Right atrium auricular region (tissue), 2 donors: ENCODE measurements around the gene KRTAP5-5. TPM values are rescaled to one million over a fixed set of nuclear protein-coding genes. Genes with fewer than 3 reads are reported as not detected.

Experiments
- DNase-seq: peaks from one replicate; pipeline ENCODE4 v3.0.0-alpha.2; 2019; ENCODE audit warnings: low spot score
- H3K27ac ChIP-seq, 2 donors: fragments of 200-600 bp; sonication (generic); 1 replicate in 1 of 2; 2 replicates in 1 of 2; pipeline ENCODE4 v1.5.1; 2016 to 2019
- H3K27me3 ChIP-seq, 2 donors: fragments of 200-600 bp; sonication (generic); one replicate each; pipeline versions ENCODE4 v1.5.1 to v1.6.0; 2017 to 2019
- H3K36me3 ChIP-seq: fragments of 200-600 bp; sonication (generic); one replicate; pipeline ENCODE4 v1.5.1; 2016
- H3K4me1 ChIP-seq, 2 donors: fragments of 200-600 bp; sonication (generic); one replicate each; pipeline versions ENCODE4 v1.5.1 to v1.6.0; 2017 to 2019
- H3K4me3 ChIP-seq, 2 donors: fragments of 200-600 bp; sonication (generic); 1 replicate in 1 of 2; 2 replicates in 1 of 2; pipeline ENCODE4 v1.5.1; 2017 to 2019; ENCODE audit warnings: mild to moderate bottlenecking in 1 of 2, moderate library complexity in 1 of 2
- H3K9me3 ChIP-seq, 2 donors: fragments of 200-600 bp; sonication (generic); one replicate each; pipeline ENCODE4 v1.5.1; 2019
- CTCF ChIP-seq, 2 donors: fragments of 200-600 bp; sonication (generic); IDR thresholded peaks; one replicate each; pipeline ENCODE4 v1.5.1; 2019; ENCODE audit warnings: antibody characterized with exemption in 2 of 2
- total RNA-seq, 2 donors: library from RNA; depleted of rRNA; stranded (reverse); fragments of >200 nt; gene quantifications; one replicate each; pipeline ENCODE4 v1.1.0, GENCODE V29; 2016

KRTAP5-5 gene
- total RNA-seq, 2 donors from 2014 or later: not detected

DNA sequence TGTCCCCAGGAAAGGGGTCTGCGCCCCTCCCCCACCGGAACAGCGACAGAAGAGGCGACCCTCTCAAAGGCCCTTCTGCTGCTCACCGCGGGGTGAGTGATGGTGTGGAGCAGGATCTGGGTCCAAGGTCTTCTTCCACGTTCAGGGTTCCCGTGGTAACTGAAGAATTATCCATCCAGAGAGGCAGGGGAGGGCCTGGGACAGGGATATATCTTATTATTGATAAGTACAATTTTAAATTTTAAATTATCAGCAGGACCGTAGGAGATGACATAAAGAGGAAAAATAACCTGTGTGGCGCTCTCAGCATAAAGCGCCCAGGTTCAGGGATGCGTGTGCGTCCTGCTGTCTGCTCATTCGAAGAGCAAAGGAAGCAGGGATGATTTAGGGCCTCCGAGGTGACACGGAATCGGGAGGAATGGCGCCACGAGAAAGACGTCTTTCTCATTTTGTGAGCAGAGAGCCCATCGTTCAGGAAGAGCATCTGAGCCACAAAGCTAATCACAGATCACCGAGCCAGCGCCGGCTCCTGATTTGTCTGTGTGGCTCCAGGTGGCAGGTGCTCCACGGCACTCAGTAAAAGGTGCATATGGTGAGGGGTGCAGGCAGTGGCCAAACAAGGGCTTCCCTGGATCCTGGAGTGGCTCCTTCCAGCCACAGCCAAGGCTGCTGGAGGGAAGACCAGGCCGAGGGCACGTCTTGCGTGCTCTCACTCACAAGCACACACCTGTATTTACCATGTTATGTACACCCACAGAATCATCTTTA is 19.3 kb downstream of the KRTAP5-5 start:
- no peak for TF ChIP-seq CTCF (IDR thresholded peaks at IDR 0.05)
- H3K9me3 ChIP-seq: no peaks in the 10 kb centered on the region
- DNase-seq: no peak
- no peaks in the 10 kb centered on the region for H3K27me3 ChIP-seq
- H3K36me3 ChIP-seq: no peaks in the 10 kb centered on the region
- H3K4me1 ChIP-seq: no peaks in the 10 kb centered on the region
- no peak overlapping the region for H3K4me3 ChIP-seq
- no peak overlapping the region for H3K27ac ChIP-seq

DNA sequence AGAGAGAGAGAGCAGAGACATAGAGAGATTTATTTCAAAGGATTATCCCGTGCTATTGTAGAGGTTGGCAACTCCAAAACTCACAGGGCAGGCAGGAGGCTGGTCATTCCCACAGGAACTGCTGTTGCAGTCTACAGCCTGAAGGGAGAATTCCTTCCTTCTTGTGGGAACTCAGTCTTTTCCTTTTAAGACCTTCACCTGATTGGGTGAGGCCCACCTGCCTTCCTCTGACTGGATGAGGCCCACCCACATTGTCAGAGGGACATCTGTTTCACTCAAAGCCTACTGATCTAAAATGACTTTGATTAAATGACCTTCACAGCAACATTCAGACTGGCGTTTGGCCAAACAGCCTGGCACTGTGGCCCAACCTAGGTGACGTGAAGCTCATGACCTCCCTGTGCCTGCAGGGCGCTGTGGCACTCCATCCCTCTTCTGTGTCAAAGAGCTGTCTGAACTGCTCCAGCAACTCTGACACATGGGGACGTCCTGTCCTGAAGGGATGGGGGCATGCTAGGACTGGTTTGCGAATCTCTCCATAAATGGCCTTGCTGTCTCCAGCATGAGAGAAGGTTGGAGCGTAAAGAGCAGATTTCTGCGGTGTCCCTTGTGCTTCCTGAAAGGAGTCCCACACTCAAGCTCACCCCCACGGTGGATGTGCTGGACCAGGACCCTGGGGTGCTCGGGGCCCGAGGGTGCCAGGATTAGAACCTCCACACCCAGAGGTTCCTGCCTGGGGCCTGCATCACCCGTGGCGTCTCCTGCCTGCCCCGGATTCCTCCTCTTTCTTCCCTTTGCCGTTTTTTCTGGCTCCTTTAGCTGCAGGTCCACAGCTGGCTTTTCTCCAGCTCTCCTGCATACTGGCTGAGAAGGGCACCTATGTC is 20.7 kb downstream of the KRTAP5-5 start:
- H3K4me1 ChIP-seq: no peaks in the 10 kb centered on the region
- H3K36me3 ChIP-seq: no peaks in the 10 kb centered on the region
- no peak for TF ChIP-seq CTCF (IDR thresholded peaks at IDR 0.05)
- no peak overlapping the region for H3K4me3 ChIP-seq
- no peaks in the 10 kb centered on the region for H3K9me3 ChIP-seq
- no peak for DNase-seq
- no peaks in the 10 kb centered on the region for H3K27me3 ChIP-seq
- no peak overlapping the region for H3K27ac ChIP-seq

DNA sequence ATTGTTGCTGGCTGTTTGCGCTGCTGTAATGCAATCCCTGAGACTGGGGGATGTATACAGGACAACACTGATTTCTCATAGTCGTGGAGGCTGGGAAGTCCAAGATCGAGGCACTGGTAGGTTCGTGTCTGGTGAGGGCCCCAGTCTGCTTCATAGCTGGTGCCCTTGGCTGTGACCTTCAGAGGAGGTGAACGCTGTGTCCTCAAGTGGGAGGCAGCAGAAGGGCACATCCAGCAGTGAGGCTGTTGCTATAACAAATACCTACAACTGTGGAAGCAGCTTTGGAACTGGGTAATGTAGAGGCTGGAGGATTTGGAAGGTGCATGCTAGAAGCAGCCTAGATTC is 21.3 kb downstream of the KRTAP5-5 start:
- no peak for TF ChIP-seq CTCF (IDR thresholded peaks at IDR 0.05)
- H3K4me3 ChIP-seq: no peak overlapping the region
- no peaks in the 10 kb centered on the region for H3K9me3 ChIP-seq
- no peak overlapping the region for H3K27ac ChIP-seq
- no peaks in the 10 kb centered on the region for H3K4me1 ChIP-seq
- DNase-seq: no peak
- H3K36me3 ChIP-seq: no peaks in the 10 kb centered on the region
- H3K27me3 ChIP-seq: no peaks in the 10 kb centered on the region

DNA sequence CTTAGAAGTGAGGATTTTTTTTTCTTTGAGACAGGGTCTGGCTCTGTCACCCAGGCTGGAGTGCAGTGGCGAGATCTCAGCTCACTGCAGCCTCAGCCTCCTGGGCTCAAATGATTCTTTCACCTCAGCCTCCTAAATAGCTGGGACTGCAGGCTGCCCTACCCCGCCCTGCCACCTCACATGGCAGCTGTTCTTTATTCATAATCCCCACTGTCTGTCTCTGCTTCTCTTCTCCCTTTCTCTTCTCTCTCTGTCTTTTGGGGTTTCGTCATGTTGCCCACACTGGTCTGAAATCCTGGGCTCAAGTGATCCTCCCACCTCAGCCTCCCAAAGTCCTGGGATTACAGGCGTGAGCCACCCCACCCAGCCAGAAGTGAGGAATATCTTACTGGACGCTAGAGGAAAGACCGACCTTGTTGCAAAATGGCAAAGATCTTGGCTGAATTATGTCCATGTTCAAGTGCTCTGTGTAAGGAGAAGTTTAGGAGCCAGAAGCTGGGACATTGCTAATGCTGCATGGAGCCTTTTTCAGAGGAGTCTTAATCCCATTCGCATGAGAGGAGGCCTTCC is 21.9 kb downstream of the KRTAP5-5 start:
- H3K4me1 ChIP-seq: no peaks in the 10 kb centered on the region
- no peaks in the 10 kb centered on the region for H3K27me3 ChIP-seq
- no peak for DNase-seq
- H3K4me3 ChIP-seq: no peak overlapping the region
- H3K9me3 ChIP-seq: no peaks in the 10 kb centered on the region
- TF ChIP-seq CTCF (IDR thresholded peaks at IDR 0.05): no peak
- H3K36me3 ChIP-seq: no peaks in the 10 kb centered on the region
- no peak overlapping the region for H3K27ac ChIP-seq

GRCh38 chr11:1652026-1652425 is 22.5 kb downstream of the KRTAP5-5 start:
- Histone ChIP-seq H3K36me3 (no peaks in the 10 kb centered on the region), H3K27ac (no peak overlapping the region), H3K9me3 (no peaks in the 10 kb centered on the region), H3K4me3 (no peak overlapping the region), H3K4me1 (no peaks in the 10 kb centered on the region), H3K27me3 (no peaks in the 10 kb centered on the region)
- no peak for DNase-seq
- TF ChIP-seq CTCF (IDR thresholded peaks at IDR 0.05): no peak
